NCI-H2196 treated with DMSO at 0.1 percent for 48 hours (cell line): ENCODE measurements around the gene VCX2.
"Not testable (repeated sequence)": the region's sequence is repeated elsewhere in the genome, so short reads cannot be mapped to it uniquely, and the experiment has no call there.

Experiments used
- DNase-seq: peaks from one replicate; lab custom pipeline; 2025; ENCODE audit not compliant: unreplicated experiment; lab: John Stamatoyannopoulos, UW

VCX2 gene

GRCh38 chrX:8171169-8171568, at the start of gene VCX2:
Gene VCX2, minus strand, starts transcription at chrX:8171267. Its CDS starts 624 bp downstream, at chrX:8170643.
- not testable (repeated sequence) for DNase-seq

GRCh38 chrX:8204943-8205342, 33.9 kb upstream of the VCX2 start:
- no peak for DNase-seq

GRCh38 chrX:8204169-8204935, 33.3 kb upstream of the VCX2 start:
- DNase-seq: no peak

GRCh38 chrX:8201896-8202331, 30.8 kb upstream of the VCX2 start:
- DNase-seq: no peak

GRCh38 chrX:8196776-8197175, 25.7 kb upstream of the VCX2 start:
- DNase-seq: no peak

- DNase-seq: no peak
Observed at GRCh38 chrX:8194216-8194615, 23.1 kb upstream of the VCX2 start.

GRCh38 chrX:8192276-8192675, 21.2 kb upstream of the VCX2 start:
- DNase-seq: no peak

GRCh38 chrX:8191022-8191421, 20.0 kb upstream of the VCX2 start:
- no peak for DNase-seq

- DNase-seq: no peak
Observed at GRCh38 chrX:8190341-8190830, 19.3 kb upstream of the VCX2 start.

GRCh38 chrX:8189096-8189830, 18.2 kb upstream of the VCX2 start:
- DNase-seq: no peak

- no peak for DNase-seq
Observed at GRCh38 chrX:8183346-8183745, 12.3 kb upstream of the VCX2 start.

- DNase-seq: no peak
Observed at GRCh38 chrX:8179656-8180055, 8.6 kb upstream of the VCX2 start.

GRCh38 chrX:8154011-8154410, 17.1 kb downstream of the VCX2 start:
- DNase-seq: not testable (repeated sequence)

GRCh38 chrX:8147226-8147625, 23.8 kb downstream of the VCX2 start:
- no peak for DNase-seq

GRCh38 chrX:8144925-8145324, 26.1 kb downstream of the VCX2 start:
- no peak for DNase-seq

- DNase-seq: no peak
Observed at GRCh38 chrX:8141896-8142295, 29.2 kb downstream of the VCX2 start.

GRCh38 chrX:8140986-8141744, 29.9 kb downstream of the VCX2 start:
- no peak for DNase-seq

GRCh38 chrX:8139716-8140115, 31.4 kb downstream of the VCX2 start:
- no peak for DNase-seq

- DNase-seq: no peak
Observed at GRCh38 chrX:8138252-8138651, 32.8 kb downstream of the VCX2 start.

GRCh38 chrX:8126648-8127047, 44.4 kb downstream of the VCX2 start:
- DNase-seq: no peak

GRCh38 chrX:8126092-8126491, 45.0 kb downstream of the VCX2 start:
- no peak for DNase-seq
